Measurements from ENCODE around the gene AWAT2. TPM values are rescaled to one million over a fixed set of nuclear protein-coding genes. Genes with fewer than 3 reads are reported as not detected.

Gene AWAT2
- polyA plus RNA-seq, 12 donors = 0.25 TPM; not detected in 11

DNA sequence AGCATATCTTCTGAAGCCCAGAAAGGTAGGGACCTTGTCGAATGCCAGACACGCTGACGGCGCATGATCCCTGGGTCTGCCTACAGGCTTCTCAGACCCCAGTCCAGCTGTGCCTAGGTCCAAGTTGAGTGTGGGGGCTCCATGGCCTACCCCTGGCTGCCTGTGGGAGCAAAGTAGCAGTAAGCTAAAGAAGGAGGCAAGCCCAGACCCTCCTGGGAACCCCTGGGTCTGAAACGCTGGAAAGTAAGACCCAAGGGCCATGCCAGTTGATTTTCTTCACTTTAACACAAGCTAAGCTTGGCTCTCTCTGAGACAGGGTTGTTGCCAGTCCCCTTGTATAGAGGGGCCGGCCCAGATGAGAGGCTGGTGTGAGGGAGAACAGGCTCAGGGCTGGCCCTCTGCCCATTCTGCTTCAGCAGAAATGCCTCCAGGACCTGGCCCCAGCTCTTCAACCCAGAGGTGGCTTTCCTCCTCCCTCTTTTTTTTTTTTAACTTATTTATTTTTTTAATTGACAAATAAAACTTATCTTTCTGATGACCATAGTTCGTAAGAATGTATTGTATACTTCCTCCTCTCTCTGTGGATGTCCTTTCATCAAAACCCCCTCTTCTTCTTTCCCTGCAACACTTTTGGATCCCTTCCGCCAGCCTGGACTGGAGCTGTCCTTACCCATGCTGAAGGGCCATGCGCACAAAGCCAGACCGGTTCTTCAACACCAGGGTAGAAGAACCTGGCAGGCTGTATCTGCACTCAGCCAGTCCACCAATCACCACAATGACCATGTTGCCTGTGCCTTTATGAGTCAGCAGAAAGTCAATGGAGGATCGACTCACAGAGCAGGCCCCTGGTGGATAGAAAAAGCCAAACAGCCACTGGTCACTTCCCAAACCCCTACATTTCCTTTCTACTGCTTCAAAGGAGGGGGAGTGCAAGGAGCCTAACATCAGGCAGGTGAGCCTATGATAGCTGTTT lies 7.1 kb downstream of the AWAT2 start:
- DNase-seq = no peak

DNA sequence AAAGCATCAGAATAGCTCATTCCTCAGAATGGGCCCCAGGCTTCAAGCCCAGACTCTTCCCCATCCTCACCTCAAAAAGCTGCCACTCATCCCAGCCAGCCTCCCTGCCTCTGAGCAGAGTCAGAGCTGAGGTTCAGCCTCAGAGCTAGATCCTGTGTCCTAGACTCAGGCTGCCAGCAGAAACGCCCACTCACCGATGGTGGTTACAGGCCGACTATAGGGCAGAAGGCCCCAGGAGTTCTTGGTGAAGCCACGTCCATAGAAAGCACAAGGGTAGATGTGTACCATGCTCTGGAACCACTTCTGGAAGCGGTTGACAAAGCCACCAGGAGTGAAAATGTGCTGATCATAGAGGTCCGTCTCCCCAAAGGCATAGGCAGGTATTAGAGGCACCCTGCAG lies 7.7 kb downstream of the AWAT2 start:
- DNase-seq = no peak

GRCh38 chrX:70039758-70040157 lies 10.0 kb downstream of the AWAT2 start:
- no peak for DNase-seq

DNA sequence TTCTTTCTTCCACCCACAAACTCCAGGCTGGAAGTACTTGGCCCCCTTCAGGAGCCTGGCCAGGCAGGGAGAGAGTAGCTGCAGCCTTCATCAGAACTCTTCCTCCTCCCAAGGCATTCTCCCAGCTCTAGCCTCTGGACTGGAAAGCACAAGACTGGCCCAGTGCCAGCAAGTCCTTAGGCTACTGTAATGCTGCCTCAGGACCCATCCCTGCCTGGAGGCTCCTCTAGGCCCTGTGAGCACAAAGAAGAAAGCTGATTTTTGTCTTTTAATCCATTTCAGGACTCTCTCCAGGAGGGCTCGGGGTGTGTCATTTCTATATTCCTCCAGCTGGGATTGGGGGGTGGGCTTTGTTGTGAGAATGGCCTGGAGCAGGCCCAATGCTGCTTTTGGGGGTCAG lies 10.8 kb downstream of the AWAT2 start:
- no peak for DNase-seq

DNA sequence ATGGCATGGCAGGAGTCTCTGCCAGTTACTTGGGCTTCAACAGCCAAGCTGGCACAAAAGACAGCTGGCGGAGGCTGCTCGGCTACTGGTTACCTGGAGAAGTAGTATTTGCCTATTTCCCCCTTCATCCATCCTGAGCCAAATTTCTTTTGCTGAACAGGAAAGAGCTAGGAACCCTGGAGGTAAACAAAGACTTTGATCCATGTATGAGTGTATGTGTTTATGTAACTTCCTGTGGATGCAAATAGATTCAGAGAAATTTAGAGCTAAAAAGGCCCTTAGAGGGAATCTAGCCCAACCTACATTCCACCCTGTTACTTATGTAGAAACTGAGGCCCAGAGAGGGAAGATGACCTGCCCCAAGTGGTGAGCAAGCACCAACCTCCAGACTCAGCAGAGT lies 11.2 kb downstream of the AWAT2 start:
- no peak for DNase-seq

DNA sequence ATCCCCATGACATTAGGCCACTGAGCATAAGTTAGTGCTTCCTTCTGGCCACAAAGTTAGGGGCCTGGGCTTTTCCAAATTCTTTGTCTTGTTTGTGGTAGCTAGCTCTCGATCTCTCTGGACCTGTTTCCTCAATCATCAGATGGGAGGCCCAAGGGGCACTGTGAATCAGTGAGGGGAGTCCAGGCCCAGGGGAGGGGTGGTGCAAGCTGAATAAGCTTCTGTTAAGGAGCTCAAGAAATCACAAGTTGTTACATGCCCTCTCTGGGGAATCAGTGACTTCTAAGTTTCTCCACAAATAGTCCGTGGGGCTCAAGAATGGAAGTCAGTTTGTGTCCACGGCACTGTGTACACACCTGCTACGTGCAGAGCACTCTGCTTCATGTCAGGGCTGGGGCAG lies 15.1 kb downstream of the AWAT2 start:
- DNase-seq = no peak

- DNase-seq = no peak
Measured at GRCh38 chrX:70033348-70034051, 16.2 kb downstream of the AWAT2 start.

DNA sequence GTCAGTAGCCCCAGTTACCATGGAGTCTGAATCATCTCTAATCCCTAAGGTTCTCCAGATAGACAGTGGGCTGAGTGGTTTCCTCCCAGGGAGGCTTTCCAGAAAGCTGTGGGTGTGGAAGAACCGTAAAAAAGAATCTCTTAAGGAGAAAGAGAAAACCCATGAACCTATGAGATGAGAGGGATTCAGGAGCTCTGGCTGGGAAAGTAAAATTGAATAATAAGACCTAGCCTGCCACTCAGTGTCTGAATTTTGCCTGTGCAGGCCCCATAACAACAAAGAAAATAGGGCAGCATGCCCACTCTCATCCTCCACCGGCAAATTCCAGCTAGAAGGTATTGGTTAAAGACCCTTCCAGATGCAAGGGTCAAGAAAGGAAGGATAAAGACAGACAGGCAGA lies 16.9 kb downstream of the AWAT2 start:
- DNase-seq = no peak

GRCh38 chrX:70030301-70030767 lies 19.4 kb downstream of the AWAT2 start:
- peak; percentile 59 for DNase-seq

- peak; percentile 35 for DNase-seq
Measured at GRCh38 chrX:70029863-70030262, 19.9 kb downstream of the AWAT2 start.

GRCh38 chrX:70026851-70027200 lies 22.9 kb downstream of the AWAT2 start:
- DNase-seq = no peak

DNA sequence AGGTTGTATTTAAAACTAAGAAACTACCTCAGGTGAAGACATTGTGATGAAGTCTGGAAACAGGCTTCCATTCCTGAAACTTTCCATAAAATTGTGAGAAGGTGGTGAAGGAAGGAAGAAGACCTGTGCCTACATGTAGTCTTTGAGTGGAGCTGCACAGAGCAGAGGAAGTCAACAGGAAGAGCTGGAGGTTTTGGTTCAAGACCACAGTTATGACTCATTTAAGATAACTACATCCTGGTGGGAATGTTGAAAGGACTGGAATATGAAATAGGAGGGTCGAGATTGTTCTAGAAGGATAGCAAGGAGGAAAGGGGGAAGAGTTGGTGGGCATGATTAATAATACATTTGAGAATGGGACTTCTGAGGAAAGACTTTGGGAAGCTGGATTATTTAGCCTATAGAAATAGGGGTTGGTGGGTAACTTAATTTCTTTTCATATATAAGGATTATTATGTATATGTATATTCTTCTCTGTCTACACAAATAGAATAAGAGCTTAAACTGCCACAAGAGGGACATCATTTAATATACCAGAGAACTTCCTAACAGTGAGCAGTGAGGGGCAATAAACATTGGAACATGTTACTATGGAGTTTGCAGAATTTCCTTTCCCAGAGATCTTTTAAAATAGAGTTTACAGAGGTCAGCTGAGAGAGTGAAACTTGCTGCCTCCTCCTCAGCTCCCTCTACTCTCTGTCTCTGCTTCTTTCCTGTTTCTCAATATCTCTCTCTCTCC lies 23.5 kb downstream of the AWAT2 start:
- DNase-seq = no peak

DNA sequence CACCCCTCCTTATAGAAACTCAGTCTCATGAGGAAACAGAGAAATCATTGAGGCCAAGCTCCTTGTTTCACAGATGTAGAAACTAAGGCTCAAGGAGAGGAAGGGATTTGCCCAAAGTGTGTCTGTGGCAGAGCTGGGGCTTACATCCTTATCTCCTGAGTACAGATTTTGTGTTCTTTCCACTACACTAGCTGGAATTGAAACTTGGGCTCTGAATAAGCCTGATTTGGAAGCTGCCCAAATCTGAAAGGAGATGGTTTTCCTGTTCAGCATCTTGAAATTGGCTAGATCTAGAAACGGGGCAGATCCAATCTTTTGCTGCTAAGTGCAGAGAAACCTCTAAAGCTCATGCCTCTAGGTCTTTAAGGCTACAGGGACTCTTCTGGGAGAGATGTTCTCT lies 24.3 kb downstream of the AWAT2 start:
- DNase-seq = peak; percentile 23

- no peak for DNase-seq
Measured at GRCh38 chrX:70022616-70023015, 27.1 kb downstream of the AWAT2 start.

- DNase-seq = no peak
Measured at GRCh38 chrX:70016513-70016912, 33.2 kb downstream of the AWAT2 start.

DNA sequence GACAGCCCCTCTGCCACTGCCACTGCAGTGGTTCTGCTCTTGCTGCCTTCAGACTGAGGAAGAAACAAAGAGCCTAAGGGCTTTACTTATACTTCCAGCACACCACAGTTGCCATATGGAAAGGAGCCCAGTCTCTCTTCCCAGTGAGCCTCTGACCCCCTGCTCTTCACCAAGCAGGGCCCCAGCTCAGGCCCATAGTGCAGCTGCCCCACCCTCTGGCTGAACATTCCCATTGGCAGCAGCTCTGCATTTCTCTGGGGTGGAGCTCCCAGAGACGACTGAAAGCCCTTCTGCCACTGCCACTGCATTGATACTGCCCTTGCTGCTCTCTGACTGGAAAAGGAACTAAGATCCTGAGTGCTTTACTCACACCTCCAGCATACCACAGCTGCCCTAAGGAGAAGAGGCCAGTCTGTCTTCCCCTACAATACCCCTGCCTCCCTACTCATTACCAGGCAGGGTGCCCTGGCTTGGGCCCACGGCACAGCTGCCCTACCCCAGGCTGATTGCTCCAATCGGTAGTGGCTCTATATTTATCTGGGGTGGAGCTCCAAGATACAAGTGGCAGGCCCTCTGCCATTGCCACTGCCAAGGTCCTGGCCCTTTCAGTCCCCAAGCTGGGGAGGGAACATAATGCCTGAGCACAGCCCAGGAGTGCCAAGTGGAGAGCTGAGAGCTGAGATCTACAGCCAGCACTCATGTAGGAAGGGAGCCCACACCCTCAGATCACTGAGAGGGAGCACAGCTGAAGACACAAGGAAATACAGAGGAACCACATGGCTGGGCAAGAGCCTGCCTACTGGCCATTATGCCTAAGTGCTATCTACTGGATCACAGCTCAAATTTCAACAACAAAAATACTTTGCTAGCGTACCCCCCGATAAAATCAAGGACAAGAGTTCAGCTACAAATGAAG lies 36.0 kb downstream of the AWAT2 start:
- DNase-seq = no peak

DNA sequence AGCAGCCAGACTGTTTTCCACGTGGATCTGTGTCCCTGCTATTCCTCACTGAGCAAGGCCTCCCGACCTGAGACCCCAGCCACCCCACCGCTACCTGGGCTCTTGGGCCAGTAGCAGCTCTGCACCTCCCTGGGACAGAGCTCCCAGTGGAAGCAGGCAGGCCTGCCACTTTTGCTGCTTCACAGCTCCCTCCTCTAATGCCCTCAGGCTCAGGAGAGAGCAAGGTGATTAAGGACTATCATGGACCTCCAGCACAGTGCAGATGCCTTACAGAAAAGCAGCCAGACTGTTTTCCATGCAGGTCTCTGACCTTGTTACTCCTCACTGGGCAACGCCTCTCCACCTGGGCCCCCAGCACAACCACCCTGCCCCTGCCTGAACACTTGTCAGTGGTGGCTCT lies 37.0 kb downstream of the AWAT2 start:
- no peak for DNase-seq

DNA sequence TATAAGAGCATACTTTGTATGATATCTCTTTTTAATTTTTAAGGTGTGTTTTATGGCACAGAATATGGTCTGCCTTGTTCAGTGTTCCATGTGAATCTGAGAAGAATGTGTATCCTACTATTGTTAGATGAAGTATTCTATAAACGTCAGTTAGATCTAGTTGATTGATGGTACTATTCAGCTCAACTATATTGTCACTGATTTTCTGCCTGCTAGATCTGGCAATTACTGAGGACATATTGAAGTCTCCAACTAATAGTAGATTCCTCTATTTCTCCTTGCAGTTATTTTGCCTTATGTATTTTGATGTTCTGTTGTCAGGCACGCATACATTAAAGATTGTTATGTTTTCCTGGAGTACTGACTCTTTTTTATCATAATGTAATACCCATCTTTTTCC lies 39.8 kb downstream of the AWAT2 start:
- no peak for DNase-seq

DNA sequence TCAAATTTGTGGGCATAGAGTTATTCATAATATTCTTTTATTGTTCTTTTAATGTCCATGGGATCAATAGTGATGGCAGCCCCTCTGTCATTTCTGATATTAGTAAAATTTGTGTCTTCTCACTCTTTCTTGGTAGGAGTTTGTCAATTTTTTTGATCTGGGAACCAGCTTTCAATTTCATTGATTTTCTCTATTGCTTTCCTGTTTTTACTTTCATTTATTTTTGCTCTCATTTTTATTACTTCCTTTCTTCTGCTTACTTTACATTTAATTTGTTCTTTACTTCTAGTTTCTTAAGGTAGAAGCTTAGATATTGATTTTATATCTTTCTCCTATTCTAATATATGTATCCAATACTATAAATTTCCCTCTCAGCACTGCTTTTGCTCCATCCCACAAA lies 40.7 kb downstream of the AWAT2 start:
- DNase-seq = no peak

DNA sequence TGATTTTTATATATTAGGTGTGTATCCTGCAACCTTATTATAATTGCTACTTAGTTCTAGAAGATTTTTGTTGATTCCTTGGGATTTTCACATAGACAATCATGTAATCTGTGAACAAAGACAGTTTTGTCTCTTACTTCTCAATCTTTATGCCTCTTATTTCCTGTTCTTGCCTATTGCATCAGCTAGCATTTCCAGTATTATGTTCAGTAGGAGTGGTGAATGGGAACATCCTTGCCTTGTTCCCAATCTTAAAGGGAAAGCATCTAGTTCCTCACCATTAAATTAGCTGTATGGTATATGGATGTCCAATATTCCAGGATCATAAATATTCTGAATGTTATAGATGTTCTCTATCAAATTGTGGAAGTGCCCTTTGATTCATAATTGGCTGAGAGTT lies 41.8 kb downstream of the AWAT2 start:
- no peak for DNase-seq

- DNase-seq = no peak
Measured at GRCh38 chrX:70001708-70002341, 47.9 kb downstream of the AWAT2 start.
